GM12878 (cell line): ENCODE measurements around the gene BEND4.

Experiments
- BHLHE40 ChIP-seq, 2 experiments: fragments of 450-650 bp in 1 of 2; IDR thresholded peaks; 2 replicates each; pipeline ENCODE4 v1.6.1; 2011 to 2017; ENCODE audit warnings: low read depth in 2 of 2, borderline replicate concordance in 1 of 2, improper control_type of control experiment in 1 of 2, low read length in 1 of 2, mild to moderate bottlenecking in 1 of 2
- POLR2A ChIP-seq: IDR thresholded peaks from 2 replicates; pipeline ENCODE4 v1.6.1; 2011; ENCODE audit warnings: low read depth, mild to moderate bottlenecking, low read length
- POLR2AphosphoS5 ChIP-seq: IDR thresholded peaks from 2 replicates; pipeline ENCODE4 v1.6.1; 2011; ENCODE audit warnings: mild to moderate bottlenecking, low read length, inconsistent platforms
- SIN3A ChIP-seq: IDR thresholded peaks from 2 replicates; pipeline ENCODE4 v1.6.1; 2012; ENCODE audit warnings: low read depth, low read length, improper control_type of control experiment
- SMAD5 ChIP-seq: IDR thresholded peaks from 2 replicates; pipeline ENCODE4 v1.6.1; 2016; ENCODE audit warnings: antibody characterized with exemption, low read depth
- YY1 ChIP-seq: IDR thresholded peaks from 2 replicates; pipeline ENCODE4 v1.6.1; 2011; ENCODE audit warnings: low read depth, mild to moderate bottlenecking, low read length
- TF ChIP-seq, protein P1 (sequence below), 3 experiments: IDR thresholded peaks in 2 of 3; conservative IDR thresholded peaks in 1 of 3; 2 replicates each; pipeline ENCODE4 v1.5.1; 2011; ENCODE audit warnings: low read depth in 3 of 3, low read length in 3 of 3, mild to moderate bottlenecking in 3 of 3, control low read depth in 2 of 3, moderate library complexity in 2 of 3, inconsistent platforms in 1 of 3, mixed read lengths in 1 of 3; ENCODE audit not compliant: control insufficient read depth in 2 of 3, insufficient read depth in 1 of 3; ENCODE audit errors: extremely low read depth in 1 of 3

DNA sequence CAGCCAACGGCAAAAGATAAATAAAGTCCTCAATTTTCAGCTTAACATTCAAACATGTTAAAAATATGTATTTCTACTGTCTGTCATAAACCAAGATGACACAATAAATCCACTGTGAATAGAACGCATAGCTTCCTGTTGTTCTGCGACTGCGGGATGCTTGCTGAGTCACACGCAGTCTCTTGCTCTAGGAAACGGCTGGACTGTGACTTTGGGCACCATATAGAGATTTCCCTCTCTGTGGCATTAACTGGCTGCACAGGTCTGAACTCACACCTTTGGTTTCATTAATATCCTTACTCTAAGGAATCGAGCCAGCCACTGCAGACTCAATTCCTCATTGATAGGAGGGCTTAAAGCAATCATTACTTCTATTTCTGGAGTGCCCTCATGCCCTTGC lies 8.4 kb downstream of the BEND4 start:
- no peak for TF ChIP-seq YY1
- TF ChIP-seq SIN3A = no peak
- TF ChIP-seq, protein P1, sequence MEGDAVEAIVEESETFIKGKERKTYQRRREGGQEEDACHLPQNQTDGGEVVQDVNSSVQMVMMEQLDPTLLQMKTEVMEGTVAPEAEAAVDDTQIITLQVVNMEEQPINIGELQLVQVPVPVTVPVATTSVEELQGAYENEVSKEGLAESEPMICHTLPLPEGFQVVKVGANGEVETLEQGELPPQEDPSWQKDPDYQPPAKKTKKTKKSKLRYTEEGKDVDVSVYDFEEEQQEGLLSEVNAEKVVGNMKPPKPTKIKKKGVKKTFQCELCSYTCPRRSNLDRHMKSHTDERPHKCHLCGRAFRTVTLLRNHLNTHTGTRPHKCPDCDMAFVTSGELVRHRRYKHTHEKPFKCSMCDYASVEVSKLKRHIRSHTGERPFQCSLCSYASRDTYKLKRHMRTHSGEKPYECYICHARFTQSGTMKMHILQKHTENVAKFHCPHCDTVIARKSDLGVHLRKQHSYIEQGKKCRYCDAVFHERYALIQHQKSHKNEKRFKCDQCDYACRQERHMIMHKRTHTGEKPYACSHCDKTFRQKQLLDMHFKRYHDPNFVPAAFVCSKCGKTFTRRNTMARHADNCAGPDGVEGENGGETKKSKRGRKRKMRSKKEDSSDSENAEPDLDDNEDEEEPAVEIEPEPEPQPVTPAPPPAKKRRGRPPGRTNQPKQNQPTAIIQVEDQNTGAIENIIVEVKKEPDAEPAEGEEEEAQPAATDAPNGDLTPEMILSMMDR (IDR thresholded peaks at IDR 0.05 in 2 of 3, conservative IDR thresholded peaks at IDR 0.05 in 1 of 3; ENCODE audit: control insufficient read depth in 2 of 3, extremely low read depth in 1 of 3, insufficient read depth in 1 of 3, low read depth in 3 of 3, low read length in 3 of 3) = no peak
- TF ChIP-seq BHLHE40 (IDR thresholded peaks at IDR 0.05; ENCODE audit: borderline replicate concordance in 1 of 2, low read depth in 2 of 2, low read length in 1 of 2) = no peak
- no peak for TF ChIP-seq SMAD5
- no peak for TF ChIP-seq POLR2AphosphoS5
- TF ChIP-seq POLR2A = no peak
